LNCAP (cell line): ENCODE results near the gene CRELD2.
A peak's percentile ranks its signal among the peaks of the same experiment; 100 is the strongest.

Experiments
- TF ChIP-seq, protein P1 (sequence below): fragments of 450-650 bp; IDR thresholded peaks from 2 replicates; pipeline ENCODE4 v1.5.1; 2017; ENCODE audit warnings: mild to moderate bottlenecking

Gene CRELD2

DNA sequence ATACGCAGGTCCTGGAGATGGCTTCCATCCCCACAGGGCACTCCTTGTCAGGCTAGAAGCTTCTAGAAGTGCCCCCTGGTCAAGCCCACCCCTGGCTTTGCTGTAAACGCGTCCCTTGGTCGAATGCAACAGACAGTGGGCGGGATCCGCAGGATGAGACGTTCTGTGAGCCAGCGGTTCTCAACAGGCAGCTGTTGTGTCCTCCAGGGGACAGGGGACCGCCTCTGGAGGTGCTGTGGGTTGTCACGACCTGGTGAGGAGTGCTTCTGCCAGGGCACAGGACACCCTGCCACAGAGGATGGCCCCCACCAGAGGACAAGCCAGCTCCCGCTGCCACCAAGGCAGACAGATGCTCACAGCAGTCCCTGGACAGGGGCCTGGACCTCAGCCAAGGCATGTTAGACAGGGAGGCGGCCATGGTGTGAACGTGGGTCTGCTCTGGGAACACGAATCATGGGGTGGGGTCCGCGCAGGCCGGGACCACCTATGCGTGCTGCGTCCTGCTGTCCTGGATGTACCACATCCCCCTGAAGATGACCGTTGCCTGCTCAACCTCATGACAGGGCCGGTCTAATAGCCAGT lies 11.7 kb downstream of the CRELD2 start:
- TF ChIP-seq, protein P1, sequence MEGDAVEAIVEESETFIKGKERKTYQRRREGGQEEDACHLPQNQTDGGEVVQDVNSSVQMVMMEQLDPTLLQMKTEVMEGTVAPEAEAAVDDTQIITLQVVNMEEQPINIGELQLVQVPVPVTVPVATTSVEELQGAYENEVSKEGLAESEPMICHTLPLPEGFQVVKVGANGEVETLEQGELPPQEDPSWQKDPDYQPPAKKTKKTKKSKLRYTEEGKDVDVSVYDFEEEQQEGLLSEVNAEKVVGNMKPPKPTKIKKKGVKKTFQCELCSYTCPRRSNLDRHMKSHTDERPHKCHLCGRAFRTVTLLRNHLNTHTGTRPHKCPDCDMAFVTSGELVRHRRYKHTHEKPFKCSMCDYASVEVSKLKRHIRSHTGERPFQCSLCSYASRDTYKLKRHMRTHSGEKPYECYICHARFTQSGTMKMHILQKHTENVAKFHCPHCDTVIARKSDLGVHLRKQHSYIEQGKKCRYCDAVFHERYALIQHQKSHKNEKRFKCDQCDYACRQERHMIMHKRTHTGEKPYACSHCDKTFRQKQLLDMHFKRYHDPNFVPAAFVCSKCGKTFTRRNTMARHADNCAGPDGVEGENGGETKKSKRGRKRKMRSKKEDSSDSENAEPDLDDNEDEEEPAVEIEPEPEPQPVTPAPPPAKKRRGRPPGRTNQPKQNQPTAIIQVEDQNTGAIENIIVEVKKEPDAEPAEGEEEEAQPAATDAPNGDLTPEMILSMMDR: no peak

DNA sequence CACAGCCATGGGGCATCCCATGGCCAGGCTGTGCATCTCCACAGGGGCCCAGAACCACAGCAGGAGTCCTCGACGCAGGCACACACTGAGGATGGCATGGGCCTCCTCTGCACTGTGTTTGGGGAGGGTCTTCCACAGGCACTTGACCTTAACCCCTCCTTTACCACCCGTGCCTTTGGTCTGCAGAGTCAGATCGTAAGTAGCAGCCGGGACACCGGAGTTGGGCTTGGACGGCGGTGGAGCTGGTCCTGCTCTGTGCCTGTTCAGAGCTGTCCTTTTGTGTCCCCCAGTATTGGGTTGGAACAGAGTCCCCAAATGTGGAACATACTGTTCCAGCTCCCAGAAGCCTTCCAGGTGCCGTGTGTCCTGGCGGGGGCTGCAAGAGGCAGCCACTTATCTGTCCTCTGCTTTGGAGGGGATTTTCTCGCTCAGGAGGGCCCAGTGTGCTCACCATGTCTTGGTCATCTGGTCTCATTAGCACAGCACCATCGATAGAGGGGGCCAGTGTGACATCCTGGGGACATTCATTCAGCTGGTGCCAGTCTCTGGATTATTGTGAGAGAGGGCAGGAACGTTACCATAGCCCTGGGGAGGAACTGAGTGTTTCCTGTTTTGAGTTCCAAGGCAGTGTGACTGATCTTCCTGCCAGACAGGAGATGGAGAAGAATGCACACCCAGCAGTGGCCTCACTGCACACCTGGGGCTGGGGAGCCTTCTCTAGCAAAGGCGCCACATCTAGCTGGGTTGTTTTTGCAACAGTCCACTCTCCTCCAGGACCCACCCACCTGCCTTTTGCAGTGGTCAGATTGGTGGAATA lies 12.4 kb downstream of the CRELD2 start:
- TF ChIP-seq, protein P1: peak; percentile 70

GRCh38 chr22:49933236-49934159 lies 15.1 kb downstream of the CRELD2 start:
- TF ChIP-seq, protein P1: no peak

DNA sequence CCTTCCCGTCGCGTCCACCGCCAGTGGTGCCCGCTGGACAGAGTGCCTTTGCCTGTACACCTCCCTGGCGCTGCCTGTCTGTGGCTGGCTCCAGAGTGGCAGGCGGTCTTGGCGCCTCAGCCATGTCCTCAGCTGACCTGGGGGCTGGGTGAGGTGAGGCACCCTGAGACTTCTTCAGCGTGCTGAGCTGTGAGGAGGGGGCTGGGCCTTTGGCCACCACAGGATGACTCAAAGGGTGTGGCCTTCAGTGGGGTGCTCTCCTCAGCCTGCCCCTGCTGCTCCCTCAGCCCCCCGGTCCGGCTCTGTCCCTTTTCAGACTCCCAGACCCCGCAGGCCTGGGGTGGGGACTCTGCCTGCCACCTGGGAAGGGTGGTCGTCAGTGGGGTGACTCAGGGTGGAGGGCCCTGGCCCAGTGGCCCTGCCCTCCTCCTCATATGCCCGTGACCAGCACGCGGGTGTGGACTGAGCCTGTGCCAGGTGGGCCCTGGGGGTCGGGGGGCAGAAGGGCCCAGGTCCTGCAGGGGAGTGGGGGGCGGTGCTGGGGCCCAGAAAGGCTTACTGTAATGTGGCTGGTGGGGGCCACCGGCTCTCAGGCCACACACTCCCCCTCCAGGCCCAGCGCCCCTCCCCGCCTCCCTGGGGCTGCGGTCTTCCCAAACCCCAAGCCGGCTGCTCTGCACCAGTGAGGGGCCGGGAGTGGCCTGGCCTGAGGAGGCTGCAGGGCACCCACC lies 15.9 kb downstream of the CRELD2 start:
- TF ChIP-seq, protein P1: no peak

GRCh38 chr22:49934891-49935557 lies 16.6 kb downstream of the CRELD2 start:
- TF ChIP-seq, protein P1: no peak

DNA sequence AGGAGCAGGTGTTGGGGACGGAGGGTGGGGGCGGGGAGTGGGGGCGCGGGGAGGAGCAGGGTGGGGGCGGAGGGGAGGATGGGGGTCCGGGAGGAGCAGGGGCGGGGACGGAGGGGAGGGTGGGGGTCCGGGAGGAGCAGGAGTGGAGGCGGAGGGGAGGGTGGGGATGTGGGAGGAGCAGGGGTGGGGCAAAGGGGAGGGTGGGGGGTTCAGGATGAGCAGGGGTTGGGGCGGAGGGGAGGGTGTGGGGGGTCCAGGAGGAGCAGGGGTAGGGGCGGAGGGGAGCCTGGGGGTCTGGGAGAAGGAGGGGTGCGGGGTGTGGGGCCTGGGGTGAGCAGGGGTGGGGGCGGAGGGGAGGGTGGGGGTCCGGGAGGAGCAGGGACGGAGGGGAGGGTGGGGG lies 17.1 kb downstream of the CRELD2 start:
- TF ChIP-seq, protein P1: no peak
